ENCODE measurements around the gene RBM4B. TPM values are rescaled to one million over a fixed set of nuclear protein-coding genes. Genes with fewer than 3 reads are reported as not detected.
A peak's percentile ranks its signal among the peaks of the same experiment; 100 is the strongest.

The RBM4B gene
- total and polyA plus RNA-seq, 2 of the 13 experiments (the other 11 are each of a cell fraction or from before 2014, with no cell fraction given): 25.8 to 32.4 TPM

DNA sequence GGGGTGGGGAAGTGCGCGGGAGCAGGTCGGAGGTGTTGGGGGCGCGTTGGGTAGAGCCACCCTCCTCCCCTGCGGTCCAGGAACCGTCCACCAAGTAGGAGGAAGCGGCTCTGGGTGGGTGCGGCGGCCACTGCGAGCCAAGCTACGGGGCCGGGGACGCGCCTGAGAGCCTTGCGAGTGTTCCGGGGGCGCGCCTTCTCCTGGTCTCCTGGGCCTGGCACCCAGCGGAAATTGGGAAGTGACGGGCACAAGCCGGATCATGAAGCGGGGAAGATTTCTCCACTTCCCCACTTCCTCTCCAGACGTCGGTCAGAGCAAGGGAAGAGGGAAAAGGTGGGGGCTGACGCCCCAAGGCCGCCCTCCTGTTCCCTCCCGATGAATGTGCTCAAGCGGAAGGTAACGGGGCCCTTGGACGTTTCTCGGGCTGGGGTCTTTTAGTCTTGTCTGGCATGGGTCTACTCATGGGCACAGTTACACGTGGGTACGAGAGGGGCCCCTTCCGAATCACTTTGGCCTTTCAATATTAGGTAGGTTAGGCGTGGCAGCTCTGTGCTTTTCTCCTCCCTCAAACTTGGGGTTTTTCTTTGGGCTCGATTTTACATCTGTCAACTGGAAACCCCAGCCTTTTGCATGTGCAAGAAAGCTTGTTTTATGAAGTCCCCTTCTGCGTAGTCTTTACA, 60.4 kb downstream of the RBM4B start (continued):
- TF ChIP-seq, protein P1, sequence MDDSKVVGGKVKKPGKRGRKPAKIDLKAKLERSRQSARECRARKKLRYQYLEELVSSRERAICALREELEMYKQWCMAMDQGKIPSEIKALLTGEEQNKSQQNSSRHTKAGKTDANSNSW (CRISPR knock-in tag; IDR thresholded peaks at IDR 0.05; ENCODE audit: borderline replicate concordance): no peak
- TF ChIP-seq ZNF773 (CRISPR knock-in tag; IDR thresholded peaks at IDR 0.05; ENCODE audit: borderline replicate concordance): no peak
- peak; percentile 6; the same call in 1 of the 2 replicates for TF ChIP-seq RAD21 (CRISPR knock-in tag; IDR thresholded peaks at IDR 0.05)
- TF ChIP-seq, protein P2, sequence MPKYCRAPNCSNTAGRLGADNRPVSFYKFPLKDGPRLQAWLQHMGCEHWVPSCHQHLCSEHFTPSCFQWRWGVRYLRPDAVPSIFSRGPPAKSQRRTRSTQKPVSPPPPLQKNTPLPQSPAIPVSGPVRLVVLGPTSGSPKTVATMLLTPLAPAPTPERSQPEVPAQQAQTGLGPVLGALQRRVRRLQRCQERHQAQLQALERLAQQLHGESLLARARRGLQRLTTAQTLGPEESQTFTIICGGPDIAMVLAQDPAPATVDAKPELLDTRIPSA (CRISPR knock-in tag; IDR thresholded peaks at IDR 0.05; ENCODE audit: borderline replicate concordance): no peak
- no peak for TF ChIP-seq MYNN (CRISPR knock-in tag; IDR thresholded peaks at IDR 0.05; ENCODE audit: low read depth)
- TF ChIP-seq EZH2 (conservative IDR thresholded peaks at IDR 0.05; ENCODE audit: low read depth, low read length): no peak
- TF ChIP-seq, protein P3, sequence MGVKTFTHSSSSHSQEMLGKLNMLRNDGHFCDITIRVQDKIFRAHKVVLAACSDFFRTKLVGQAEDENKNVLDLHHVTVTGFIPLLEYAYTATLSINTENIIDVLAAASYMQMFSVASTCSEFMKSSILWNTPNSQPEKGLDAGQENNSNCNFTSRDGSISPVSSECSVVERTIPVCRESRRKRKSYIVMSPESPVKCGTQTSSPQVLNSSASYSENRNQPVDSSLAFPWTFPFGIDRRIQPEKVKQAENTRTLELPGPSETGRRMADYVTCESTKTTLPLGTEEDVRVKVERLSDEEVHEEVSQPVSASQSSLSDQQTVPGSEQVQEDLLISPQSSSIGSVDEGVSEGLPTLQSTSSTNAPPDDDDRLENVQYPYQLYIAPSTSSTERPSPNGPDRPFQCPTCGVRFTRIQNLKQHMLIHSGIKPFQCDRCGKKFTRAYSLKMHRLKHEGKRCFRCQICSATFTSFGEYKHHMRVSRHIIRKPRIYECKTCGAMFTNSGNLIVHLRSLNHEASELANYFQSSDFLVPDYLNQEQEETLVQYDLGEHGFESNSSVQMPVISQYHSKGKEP (CRISPR knock-in tag; IDR thresholded peaks at IDR 0.05): no peak
- no peak for TF ChIP-seq ZNF451 (CRISPR knock-in tag; IDR thresholded peaks at IDR 0.05)
- 0 out of 2 replicates have a peak, but pooled peaks have one; percentile 0 for TF ChIP-seq ZFYVE20 (CRISPR knock-in tag; IDR thresholded peaks at IDR 0.05; ENCODE audit: borderline replicate concordance, low read depth)
- TF ChIP-seq FOXP1 (IDR thresholded peaks at IDR 0.05): no peak
- no peak for TF ChIP-seq FOXP1 (CRISPR knock-in tag; IDR thresholded peaks at IDR 0.05)
- no peak for TF ChIP-seq SP5 (CRISPR knock-in tag; IDR thresholded peaks at IDR 0.05; ENCODE audit: borderline replicate concordance, low read depth)
- no peak for TF ChIP-seq SOX6 (IDR thresholded peaks at IDR 0.05)
- no peak for TF ChIP-seq SOX6 (CRISPR knock-in tag; IDR thresholded peaks at IDR 0.05)
- TF ChIP-seq ZNF772 (CRISPR knock-in tag; IDR thresholded peaks at IDR 0.05): 0 out of 2 replicates have a peak, but pooled peaks have one; percentile 51
- TF ChIP-seq ZNF598 (CRISPR knock-in tag; IDR thresholded peaks at IDR 0.05; ENCODE audit: borderline replicate concordance): 0 out of 2 replicates have a peak, but pooled peaks have one; percentile 2
- no peak for TF ChIP-seq XRCC5 (optimal IDR thresholded peaks at IDR 0.05; ENCODE audit: low read length)
- no peak for TF ChIP-seq ZFY (CRISPR knock-in tag; IDR thresholded peaks at IDR 0.05)
- TF ChIP-seq, protein P4, sequence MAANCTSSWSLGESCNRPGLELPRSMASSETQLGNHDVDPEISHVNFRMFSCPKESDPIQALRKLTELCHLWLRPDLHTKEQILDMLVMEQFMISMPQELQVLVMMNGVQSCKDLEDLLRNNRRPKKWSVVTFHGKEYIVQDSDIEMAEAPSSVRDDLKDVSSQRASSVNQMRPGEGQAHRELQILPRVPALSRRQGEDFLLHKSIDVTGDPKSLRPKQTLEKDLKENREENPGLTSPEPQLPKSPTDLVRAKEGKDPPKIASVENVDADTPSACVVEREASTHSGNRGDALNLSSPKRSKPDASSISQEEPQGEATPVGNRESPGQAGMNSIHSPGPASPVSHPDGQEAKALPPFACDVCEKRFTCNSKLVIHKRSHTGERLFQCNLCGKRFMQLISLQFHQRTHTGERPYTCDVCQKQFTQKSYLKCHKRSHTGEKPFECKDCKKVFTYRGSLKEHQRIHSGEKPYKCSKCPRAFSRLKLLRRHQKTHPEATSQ (CRISPR knock-in tag; IDR thresholded peaks at IDR 0.05; ENCODE audit: borderline replicate concordance): 0 out of 2 replicates have a peak, but pooled peaks have one; percentile 66
- TF ChIP-seq ZNF792 (CRISPR knock-in tag; IDR thresholded peaks at IDR 0.05): no peak
- TF ChIP-seq EED (CRISPR knock-in tag; IDR thresholded peaks at IDR 0.05): 0 out of 2 replicates have a peak, but pooled peaks have one; percentile 68
- TF ChIP-seq SNAI1 (CRISPR knock-in tag; IDR thresholded peaks at IDR 0.05; ENCODE audit: borderline replicate concordance): no peak
- TF ChIP-seq, protein P5, sequence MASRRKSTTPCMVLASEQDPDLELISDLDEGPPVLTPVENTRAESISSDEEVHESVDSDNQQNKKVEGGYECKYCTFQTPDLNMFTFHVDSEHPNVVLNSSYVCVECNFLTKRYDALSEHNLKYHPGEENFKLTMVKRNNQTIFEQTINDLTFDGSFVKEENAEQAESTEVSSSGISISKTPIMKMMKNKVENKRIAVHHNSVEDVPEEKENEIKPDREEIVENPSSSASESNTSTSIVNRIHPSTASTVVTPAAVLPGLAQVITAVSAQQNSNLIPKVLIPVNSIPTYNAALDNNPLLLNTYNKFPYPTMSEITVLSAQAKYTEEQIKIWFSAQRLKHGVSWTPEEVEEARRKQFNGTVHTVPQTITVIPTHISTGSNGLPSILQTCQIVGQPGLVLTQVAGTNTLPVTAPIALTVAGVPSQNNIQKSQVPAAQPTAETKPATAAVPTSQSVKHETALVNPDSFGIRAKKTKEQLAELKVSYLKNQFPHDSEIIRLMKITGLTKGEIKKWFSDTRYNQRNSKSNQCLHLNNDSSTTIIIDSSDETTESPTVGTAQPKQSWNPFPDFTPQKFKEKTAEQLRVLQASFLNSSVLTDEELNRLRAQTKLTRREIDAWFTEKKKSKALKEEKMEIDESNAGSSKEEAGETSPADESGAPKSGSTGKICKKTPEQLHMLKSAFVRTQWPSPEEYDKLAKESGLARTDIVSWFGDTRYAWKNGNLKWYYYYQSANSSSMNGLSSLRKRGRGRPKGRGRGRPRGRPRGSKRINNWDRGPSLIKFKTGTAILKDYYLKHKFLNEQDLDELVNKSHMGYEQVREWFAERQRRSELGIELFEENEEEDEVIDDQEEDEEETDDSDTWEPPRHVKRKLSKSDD (CRISPR knock-in tag; IDR thresholded peaks at IDR 0.05; ENCODE audit: low read depth): no peak
- TF ChIP-seq MTF1 (CRISPR knock-in tag; IDR thresholded peaks at IDR 0.05): no peak
- no peak for TF ChIP-seq WIZ (CRISPR knock-in tag; IDR thresholded peaks at IDR 0.05)
- TF ChIP-seq HOXA3 (CRISPR knock-in tag; IDR thresholded peaks at IDR 0.05): no peak; the same call in 1 of the 2 replicates

All from HepG2 (cell line).